GM10266 (cell line): ENCODE results near the gene EPHA10.
"Not testable (repeated sequence)": the region's sequence is repeated elsewhere in the genome, so short reads cannot be mapped to it uniquely, and the experiment has no call there.

Experiments used
- DNase-seq: peaks from one replicate; pipeline ENCODE4 v3.0.0; 2012; ENCODE audit errors: extremely low spot score
- CTCF ChIP-seq: IDR thresholded peaks from 2 replicates; pipeline ENCODE4 v1.5.1; 2012; ENCODE audit warnings: mild to moderate bottlenecking, low read depth; ENCODE audit not compliant: control insufficient read depth, insufficient read depth; ENCODE audit errors: missing control alignments

Gene EPHA10

GRCh38 chr1:37741662-37742061, 23.3 kb downstream of the EPHA10 start:
- TF ChIP-seq CTCF: no peak
- DNase-seq: no peak

- TF ChIP-seq CTCF: no peak
Measured at GRCh38 chr1:37741130-37741529, 23.8 kb downstream of the EPHA10 start.

GRCh38 chr1:37739222-37739621, 25.7 kb downstream of the EPHA10 start:
- no peak for DNase-seq
- no peak for TF ChIP-seq CTCF

More at GRCh38 chr1:37741130-37741529, 23.8 kb downstream of the EPHA10 start:
- DNase-seq: no peak

- not testable (repeated sequence) for DNase-seq
Measured at GRCh38 chr1:37738619-37739018, 26.3 kb downstream of the EPHA10 start.

GRCh38 chr1:37737975-37738374, 26.9 kb downstream of the EPHA10 start:
- not testable (repeated sequence) for DNase-seq

GRCh38 chr1:37734629-37735591, 30.0 kb downstream of the EPHA10 start:
- no peak for TF ChIP-seq CTCF
- DNase-seq: no peak

GRCh38 chr1:37732111-37732780, 32.7 kb downstream of the EPHA10 start:
- no peak for DNase-seq
- TF ChIP-seq CTCF: no peak

GRCh38 chr1:37731312-37732019, 33.5 kb downstream of the EPHA10 start:
- no peak for TF ChIP-seq CTCF
- DNase-seq: no peak
